Left lobe of liver (tissue), 2 donors: ENCODE results near the gene XKR7. TPM values are rescaled to one million over a fixed set of nuclear protein-coding genes. Genes with fewer than 3 reads are reported as not detected.
"Not testable (repeated sequence)": the region's sequence is repeated elsewhere in the genome, so short reads cannot be mapped to it uniquely, and the experiment has no call there.

ENCODE experiments used
- ATAC-seq: fragments of 200-7000 bp; cut with Tn5 transposase; one replicate; pipeline ENCODE4 v1.9.1; 2020; ENCODE audit warnings: mild to moderate bottlenecking, moderate library complexity
- DNase-seq: peaks from one replicate; pipeline ENCODE4 v3.0.0-alpha.2; 2020; ENCODE audit warnings: low spot score
- total RNA-seq: library from RNA; stranded (reverse); gene quantifications from one replicate; pipeline ENCODE4 v1.2.1, GENCODE V29; 2021
- donor health status: DM: no; HTN: no; CAD: no; lungs with moderate emphysema.
- donor health status: DM: no; HTN: yes; CAD: no.

The XKR7 gene
- total RNA-seq, 1 donor from 2014 or later: not detected

GRCh38 chr20:32010101-32010500 lies 42.1 kb downstream of the XKR7 start, which contains the start of gene CCM2L:
CCM2L (plus strand) TSS chr20:32010438; CDS start chr20:32010455, 17 bp downstream.
- no peak for DNase-seq
- peak; percentile 53 for ATAC-seq

- DNase-seq: no peak
- ATAC-seq: no peak
Observed at GRCh38 chr20:32010666-32011065, 42.7 kb downstream of the XKR7 start.

GRCh38 chr20:32012159-32012688 lies 44.3 kb downstream of the XKR7 start:
- ATAC-seq: no peak
- no peak for DNase-seq

DNA sequence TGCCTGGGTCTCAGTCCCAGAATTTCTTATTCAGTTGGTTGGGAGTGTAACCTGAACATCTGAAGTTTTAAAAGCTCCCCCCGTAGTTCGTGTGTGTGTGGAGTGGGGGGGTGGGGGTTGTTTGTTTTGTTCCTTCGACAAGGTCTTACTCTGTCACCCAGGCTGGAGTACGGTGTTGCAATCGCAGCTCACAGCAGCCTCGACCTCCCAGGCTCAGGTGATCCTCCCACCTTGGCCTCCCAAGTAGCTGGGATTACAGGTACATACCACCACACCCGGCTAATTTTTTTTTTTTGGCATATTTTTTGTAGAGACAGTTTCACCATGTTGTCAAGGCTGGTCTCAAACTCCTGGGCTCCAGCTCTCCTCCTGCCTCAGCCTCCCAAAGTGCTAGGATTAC lies 45.4 kb downstream of the XKR7 start:
- ATAC-seq: no peak
- no peak for DNase-seq

DNA sequence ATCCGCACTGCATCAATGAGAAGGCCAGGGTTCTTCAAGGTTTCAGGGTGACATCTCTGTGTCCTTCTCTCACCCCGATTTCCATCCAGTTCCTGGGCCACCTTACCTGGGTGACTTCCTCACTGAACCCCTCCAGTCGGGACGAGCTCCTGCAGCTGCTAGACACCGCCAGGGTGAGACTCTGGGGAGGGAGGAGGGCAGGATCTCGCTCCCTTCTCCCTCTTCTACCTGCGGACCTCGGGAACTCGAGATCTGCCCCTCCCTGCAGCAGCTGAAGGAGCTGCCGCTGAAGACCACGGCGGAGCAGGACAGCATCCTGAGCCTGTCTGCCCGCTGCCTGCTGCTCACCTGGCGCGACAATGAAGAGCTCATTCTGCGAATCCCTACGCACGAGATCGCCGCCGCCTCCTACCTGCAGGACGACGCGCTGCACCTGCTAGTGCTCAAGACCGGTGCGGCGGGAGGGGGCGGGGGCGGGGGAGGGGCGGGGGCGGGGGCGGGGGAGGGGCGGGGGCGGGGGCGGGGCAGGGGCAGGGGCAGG lies 49.8 kb downstream of the XKR7 start:
- ATAC-seq (peak; percentile 57), DNase-seq (no peak)

DNA sequence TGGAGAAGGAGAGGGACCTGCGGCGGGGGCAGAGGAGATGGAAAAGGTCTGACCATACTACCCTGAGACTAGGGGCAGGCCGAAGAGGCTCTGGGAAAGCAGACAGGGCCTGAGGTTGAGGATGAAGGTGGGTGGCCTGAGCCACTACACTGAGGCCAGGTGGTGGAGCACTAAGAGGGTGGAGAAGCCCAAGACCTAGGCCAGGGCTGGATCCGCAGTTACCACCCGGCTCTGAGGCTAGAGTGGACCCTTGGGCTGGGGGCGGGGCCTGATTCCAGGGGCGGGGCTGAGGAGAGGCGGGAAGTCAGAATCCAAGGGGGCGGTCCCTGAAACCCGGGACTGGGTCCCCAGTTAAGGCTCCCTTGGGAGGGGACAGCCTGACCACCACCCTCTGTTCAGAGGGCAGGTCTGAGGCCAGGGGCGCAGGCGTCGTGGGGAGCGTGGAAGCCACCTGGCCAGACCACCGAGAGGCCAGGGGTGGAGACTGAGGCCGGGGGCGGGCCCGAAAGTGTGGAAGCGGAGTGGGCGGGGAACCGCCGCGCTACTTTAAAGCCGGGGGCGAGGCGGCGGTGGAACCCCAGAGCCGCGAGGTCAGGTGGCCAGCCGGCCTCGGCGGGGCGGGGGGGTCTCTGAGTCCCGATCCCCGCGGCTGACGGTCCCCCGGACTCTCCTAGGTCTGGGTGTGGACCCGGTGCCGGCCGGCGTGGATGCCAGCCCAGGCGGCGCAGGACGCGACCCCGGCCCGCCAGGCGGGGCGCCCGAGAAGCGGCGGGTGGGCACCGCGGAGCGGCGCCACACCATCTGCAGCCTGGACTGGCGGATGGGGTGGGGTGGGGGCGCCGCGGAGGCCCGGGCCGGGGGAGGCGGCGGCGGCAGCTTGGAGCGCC lies 50.6 kb downstream of the XKR7 start:
- peak; percentile 82 for ATAC-seq

GRCh38 chr20:32019156-32019510 lies 51.2 kb downstream of the XKR7 start:
- DNase-seq: no peak
- peak; percentile 15 for ATAC-seq

More for the DNA sequence above, 50.6 kb downstream of the XKR7 start:
- peak; percentile 57 for DNase-seq

DNA sequence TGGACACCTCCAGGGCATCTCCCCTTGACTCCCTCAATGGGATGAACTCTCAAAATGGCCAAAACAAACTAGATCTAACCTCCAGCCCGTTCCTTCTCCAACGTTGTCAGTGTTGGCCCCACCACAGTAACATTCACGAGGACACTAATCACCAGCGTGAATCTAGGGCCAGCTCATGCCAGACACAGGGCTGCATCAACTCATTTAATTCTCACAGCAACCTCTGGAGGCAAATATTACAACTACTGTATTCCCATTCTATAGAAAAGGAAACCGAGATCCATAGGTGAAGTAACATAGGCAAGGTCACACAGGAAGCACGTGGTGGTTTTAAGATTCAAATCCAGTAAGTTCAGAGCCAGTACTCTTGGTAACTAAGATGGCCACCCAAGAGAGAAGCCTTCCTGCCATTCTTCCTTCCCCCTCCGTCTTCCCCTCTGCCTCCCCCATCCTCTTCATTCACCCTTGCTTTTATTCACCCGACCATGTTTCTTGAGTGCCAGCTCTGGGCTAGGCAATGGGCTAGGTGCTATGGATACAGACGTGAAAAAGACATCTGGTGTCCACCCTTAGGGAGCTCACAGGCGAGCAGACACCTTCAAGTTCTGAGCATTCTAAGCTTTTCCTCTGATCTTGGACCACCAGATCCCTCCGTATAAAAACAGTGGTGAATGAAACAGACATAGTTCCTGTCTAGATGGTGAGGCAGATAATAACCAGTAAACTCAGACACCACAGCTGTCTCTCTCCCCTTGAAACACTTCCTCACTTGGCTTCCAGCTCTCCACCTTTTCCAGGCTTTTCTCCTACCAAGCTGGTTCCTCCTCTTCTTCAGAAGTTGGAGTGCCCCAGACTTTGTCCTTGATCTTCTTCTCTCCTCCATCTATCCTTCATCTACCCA lies 51.9 kb downstream of the XKR7 start:
- ATAC-seq (no peak), DNase-seq (no peak)

DNA sequence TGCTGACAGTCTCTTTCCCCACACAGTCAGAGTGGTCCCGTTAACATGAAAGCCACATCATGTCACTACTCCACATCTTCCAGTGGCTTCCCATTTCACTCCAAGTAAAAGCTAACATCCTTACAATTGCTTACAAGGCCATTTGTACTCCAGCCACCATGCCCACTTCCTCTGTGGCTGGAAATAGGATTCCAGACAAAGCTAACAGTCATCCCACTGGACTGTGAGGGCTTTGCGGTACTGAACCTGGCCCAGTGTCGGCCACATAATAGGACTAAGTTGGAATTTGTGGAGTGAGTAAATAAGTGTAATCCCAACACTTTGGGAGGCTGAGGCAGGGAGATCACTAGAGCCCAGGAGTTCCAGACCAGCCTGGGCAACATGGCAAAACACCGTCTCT lies 53.1 kb downstream of the XKR7 start:
- ATAC-seq (no peak), DNase-seq (no peak)

DNA sequence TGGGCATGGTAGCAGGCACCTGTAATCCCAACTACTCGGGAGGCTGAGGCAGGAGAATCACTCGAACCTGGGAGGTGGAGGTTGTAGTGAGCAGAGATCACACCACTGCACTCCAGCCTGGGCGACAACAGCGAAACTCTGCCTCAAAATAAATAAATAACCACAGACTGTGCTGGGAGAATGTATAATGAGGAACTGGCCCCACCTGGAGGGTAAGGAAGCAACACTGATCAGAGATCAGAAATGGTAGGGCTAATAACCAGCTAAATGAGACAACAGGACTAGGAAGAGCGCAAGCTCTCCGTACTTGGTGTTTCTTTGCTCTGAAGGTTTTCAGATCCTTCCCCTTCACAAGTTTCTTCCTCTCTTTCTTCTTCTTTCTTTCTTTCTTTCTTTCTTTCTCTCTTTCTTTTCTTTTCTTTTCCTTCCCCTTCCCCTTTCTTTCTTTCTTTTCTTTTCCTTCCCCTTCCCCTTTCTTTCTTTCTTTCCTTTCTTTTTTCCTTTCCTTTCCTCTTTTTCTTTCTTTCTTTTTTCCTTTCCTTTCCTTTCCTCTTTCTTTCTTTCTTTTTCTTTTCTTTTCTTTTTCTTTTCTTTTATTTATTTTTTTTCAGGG lies 56.8 kb downstream of the XKR7 start:
- DNase-seq (no peak), ATAC-seq (no peak)

- no peak for ATAC-seq
- no peak for DNase-seq
Observed at GRCh38 chr20:32027643-32028042, 59.7 kb downstream of the XKR7 start.

DNA sequence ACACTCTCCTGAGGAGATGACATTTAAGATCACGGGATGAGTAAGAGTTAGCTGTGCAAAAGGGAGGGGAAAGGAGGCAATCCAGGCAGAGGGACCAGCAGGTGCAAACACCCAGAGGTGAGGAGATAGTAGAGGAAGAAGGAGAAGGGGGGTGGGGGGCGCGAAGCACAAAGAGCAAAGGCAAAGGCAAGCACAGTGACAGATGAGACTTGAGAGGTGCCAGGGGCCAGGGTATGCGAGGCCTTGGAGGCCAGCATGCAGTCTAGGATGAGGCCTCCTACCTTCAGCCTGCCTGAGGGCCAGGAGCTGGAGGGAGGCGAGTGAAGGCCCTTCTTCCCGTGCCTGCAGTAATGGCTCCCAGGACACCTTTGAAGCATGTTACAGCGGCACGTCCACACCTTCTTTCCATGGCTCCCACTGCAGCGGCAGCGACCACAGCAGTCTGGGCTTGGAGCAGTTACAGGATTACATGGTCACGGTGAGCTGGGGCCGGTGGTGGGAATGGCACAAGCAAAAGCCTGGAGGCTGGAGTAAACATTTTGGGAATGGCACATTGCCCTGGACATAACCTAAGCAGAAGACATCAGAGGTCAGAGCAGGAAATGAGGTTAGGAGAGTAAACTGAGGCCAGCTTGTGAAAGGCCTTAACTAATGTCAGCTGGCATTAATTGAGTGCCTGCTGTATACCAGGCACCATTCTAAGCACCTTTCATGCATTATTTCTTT lies 60.9 kb downstream of the XKR7 start:
- no peak for ATAC-seq

GRCh38 chr20:32029561-32029960 lies 61.6 kb downstream of the XKR7 start:
- DNase-seq (no peak), ATAC-seq (no peak)

More for the DNA sequence above, 60.9 kb downstream of the XKR7 start:
- no peak for DNase-seq

GRCh38 chr20:32031007-32031958 lies 63.3 kb downstream of the XKR7 start:
- DNase-seq (peak; percentile 79), ATAC-seq (peak; percentile 95)

- DNase-seq (no peak), ATAC-seq (no peak)
Observed at GRCh38 chr20:32033316-32033715, 65.4 kb downstream of the XKR7 start.

DNA sequence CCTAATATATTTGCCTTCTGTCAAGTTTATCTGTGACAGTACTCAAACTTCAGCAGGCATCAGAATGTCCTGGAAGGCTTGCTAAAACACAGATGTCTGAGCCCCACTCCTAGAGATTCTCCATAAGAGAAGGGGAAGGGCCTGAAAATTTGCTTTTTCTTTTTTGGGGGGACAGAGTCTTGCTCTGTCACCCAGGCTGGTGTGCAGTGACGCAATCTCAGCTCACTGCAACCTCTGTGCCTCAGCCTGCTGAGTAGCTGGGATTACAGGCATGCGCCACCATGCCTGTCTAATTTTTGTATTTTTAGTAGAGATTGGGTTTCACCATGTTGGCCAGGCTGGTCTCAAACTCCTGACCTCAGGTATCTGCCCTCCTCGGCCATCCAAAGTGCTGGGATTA lies 65.8 kb downstream of the XKR7 start:
- DNase-seq, ATAC-seq: not testable (repeated sequence)

- DNase-seq (no peak), ATAC-seq (peak; percentile 9)
Observed at GRCh38 chr20:32034581-32035425, 66.9 kb downstream of the XKR7 start.

DNA sequence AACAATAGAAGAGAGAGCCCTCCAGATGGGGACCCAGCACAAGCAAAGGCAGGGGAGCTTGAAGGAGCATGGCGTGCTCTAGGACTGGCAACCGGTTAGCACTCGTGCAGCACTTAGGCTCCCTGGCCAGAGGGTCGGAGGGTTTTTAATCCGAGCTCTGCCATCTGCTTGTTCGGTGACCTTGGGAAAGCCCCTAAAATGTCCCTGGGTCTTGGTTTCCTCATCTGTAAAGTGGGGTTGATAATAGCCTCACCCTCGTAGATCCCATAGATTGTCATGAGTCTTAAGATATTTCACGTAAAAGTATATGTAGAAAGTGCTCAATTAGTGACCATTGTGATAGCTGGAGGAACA lies 67.5 kb downstream of the XKR7 start:
- ATAC-seq: no peak
- DNase-seq: no peak
